Measurements from ENCODE around the gene NSUN7.

DNA sequence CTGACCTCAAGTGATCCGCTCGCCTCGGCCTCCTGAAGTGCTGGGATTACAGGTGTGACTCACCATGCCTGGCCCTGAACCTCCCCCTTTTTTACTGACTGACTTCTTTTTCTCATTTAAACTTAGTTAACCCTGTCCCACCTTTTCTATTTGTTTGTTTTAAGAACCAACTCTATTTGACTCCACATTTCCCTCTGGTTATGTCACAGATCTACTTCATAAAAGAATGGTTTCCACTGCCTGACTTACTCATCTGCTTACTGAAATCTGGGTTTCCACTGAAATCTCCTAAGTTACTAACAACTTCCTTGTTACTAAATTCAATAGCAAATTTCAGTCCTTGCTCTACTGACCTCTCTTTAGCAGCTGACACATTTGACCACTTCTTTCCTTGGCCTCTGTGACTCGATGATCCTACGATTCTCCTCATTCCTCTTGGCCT lies 28.0 kb upstream of the NSUN7 start:
- TF ChIP-seq EZH2 (IDR thresholded peaks at IDR 0.05; ENCODE audit: borderline replicate concordance, low read depth, low read length): no peak
- TF ChIP-seq EP300 (IDR thresholded peaks at IDR 0.05; ENCODE audit: low read length): no peak
- TF ChIP-seq, protein P1, sequence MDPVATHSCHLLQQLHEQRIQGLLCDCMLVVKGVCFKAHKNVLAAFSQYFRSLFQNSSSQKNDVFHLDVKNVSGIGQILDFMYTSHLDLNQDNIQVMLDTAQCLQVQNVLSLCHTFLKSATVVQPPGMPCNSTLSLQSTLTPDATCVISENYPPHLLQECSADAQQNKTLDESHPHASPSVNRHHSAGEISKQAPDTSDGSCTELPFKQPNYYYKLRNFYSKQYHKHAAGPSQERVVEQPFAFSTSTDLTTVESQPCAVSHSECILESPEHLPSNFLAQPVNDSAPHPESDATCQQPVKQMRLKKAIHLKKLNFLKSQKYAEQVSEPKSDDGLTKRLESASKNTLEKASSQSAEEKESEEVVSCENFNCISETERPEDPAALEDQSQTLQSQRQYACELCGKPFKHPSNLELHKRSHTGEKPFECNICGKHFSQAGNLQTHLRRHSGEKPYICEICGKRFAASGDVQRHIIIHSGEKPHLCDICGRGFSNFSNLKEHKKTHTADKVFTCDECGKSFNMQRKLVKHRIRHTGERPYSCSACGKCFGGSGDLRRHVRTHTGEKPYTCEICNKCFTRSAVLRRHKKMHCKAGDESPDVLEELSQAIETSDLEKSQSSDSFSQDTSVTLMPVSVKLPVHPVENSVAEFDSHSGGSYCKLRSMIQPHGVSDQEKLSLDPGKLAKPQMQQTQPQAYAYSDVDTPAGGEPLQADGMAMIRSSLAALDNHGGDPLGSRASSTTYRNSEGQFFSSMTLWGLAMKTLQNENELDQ (CRISPR knock-in tag; IDR thresholded peaks at IDR 0.05; ENCODE audit: borderline replicate concordance): no peak

Measured in K562 (cell line).